VCaP (cell line): ENCODE data around the gene TMSB10.

ENCODE experiments used
- H3K27ac ChIP-seq: fragments of 450-650 bp; 2 replicates; pipeline ENCODE4 v1.5.1; 2017
- CTCF ChIP-seq: fragments of 450-650 bp; conservative IDR thresholded peaks from 2 replicates; pipeline ENCODE4 v1.5.1; 2017; ENCODE audit warnings: mild to moderate bottlenecking, moderate library complexity

TMSB10 gene

GRCh38 chr2:84923009-84923408 is 17.6 kb downstream of the TMSB10 start:
- no peak for TF ChIP-seq CTCF
- peak overlapping the region; percentile 14; the same call in 1 of the 2 replicates for H3K27ac ChIP-seq

GRCh38 chr2:84924173-84925106 is 19.0 kb downstream of the TMSB10 start:
- no peak for TF ChIP-seq CTCF

GRCh38 chr2:84925336-84925723 is 19.9 kb downstream of the TMSB10 start:
- no peak for TF ChIP-seq CTCF
- no peak overlapping the region for H3K27ac ChIP-seq

More at GRCh38 chr2:84924173-84925106, 19.0 kb downstream of the TMSB10 start:
- peak overlapping the region; percentile 36; the same call in 1 of the 2 replicates for H3K27ac ChIP-seq

GRCh38 chr2:84925724-84926376 is 20.4 kb downstream of the TMSB10 start:
- H3K27ac ChIP-seq: no peak overlapping the region
- peak; percentile 91 for TF ChIP-seq CTCF

GRCh38 chr2:84927275-84927627 is 21.8 kb downstream of the TMSB10 start:
- peak; percentile 3 for TF ChIP-seq CTCF
- H3K27ac ChIP-seq: peak overlapping the region; percentile 22; the same call in 1 of the 2 replicates

GRCh38 chr2:84931384-84931821 is 25.9 kb downstream of the TMSB10 start:
- no peak for TF ChIP-seq CTCF
- no peak overlapping the region for H3K27ac ChIP-seq

GRCh38 chr2:84938194-84938879 is 32.9 kb downstream of the TMSB10 start:
- no peak overlapping the region for H3K27ac ChIP-seq
- no peak for TF ChIP-seq CTCF
